RWPE1 (cell line): ENCODE results near the gene COL20A1.

Experiments
- CTCF ChIA-PET: fragments of 350-600 bp; sonication (Branson Sonifier 250); formaldehyde crosslinking; extraction: SDS; loops from one replicate; lab custom pipeline; 2021; lab: Yijun Ruan, JAX
- POLR2A ChIA-PET: fragments of 400-600 bp; formaldehyde crosslinking; extraction: SDS; loops from one replicate; lab custom pipeline; 2020; ENCODE audit warnings: antibody characterized with exemption; ENCODE audit not compliant: low non-redundant PET; lab: Yijun Ruan, JAX
- DNase-seq: peaks from one replicate; pipeline ENCODE4 v3.0.0; 2012; ENCODE audit warnings: low spot score
- H3K27ac ChIP-seq: fragments of 450-650 bp; 2 replicates; pipeline ENCODE4 v1.5.1; 2017
- TF ChIP-seq, protein P1 (sequence below): fragments of 450-650 bp; conservative IDR thresholded peaks from 2 replicates; pipeline ENCODE4 v1.5.1; 2017; ENCODE audit warnings: low read depth, mild to moderate bottlenecking

COL20A1 gene

DNA sequence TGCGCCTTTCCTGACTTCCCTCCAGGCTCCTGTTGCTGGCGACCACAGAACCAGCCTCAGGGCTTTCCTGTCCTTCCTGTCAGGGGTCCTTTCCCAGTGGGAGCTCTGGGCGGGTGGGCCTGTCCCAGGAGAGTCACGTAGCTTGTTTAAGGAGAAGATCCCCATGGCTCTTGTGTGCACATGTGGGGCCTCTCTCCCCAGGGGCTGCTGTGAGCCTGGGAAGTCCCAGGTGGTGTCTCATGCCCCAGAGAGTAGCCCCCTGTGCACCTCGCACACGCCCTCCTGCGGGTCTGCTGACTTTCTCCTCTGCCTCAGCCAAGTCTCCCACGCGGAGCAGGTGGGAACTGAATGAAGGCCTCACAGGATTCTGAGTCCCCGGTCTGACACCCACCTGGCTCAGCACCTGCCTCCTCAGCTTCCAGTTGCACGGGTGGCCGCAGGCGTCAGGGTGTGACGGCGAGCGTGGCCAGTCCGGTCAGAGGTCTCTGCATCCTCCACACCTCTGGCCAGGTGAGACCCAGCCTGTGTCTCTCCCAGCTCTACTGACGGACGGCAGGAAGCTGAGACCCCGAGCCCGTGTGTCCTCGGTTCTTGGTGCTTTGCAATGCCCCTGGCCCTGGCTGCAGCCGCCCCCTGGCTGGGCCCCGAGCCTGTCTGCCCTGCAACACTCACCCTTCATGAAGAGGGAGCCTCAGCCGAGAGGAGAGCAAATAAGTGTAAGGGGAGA is 33.1 kb upstream of the COL20A1 start:
- no peak overlapping the region for H3K27ac ChIP-seq
- no peak for DNase-seq
- TF ChIP-seq, protein P1, sequence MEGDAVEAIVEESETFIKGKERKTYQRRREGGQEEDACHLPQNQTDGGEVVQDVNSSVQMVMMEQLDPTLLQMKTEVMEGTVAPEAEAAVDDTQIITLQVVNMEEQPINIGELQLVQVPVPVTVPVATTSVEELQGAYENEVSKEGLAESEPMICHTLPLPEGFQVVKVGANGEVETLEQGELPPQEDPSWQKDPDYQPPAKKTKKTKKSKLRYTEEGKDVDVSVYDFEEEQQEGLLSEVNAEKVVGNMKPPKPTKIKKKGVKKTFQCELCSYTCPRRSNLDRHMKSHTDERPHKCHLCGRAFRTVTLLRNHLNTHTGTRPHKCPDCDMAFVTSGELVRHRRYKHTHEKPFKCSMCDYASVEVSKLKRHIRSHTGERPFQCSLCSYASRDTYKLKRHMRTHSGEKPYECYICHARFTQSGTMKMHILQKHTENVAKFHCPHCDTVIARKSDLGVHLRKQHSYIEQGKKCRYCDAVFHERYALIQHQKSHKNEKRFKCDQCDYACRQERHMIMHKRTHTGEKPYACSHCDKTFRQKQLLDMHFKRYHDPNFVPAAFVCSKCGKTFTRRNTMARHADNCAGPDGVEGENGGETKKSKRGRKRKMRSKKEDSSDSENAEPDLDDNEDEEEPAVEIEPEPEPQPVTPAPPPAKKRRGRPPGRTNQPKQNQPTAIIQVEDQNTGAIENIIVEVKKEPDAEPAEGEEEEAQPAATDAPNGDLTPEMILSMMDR = no peak
- ChIA-PET CTCF (interaction anchor here (0.6 to 2.2 kb wide), 4 partner anchors 22 to 779 kb away, joined by 3 to 10 read pairs (median 4); no protein-coding TSS in a partner anchor), POLR2A (no interaction called here)

DNA sequence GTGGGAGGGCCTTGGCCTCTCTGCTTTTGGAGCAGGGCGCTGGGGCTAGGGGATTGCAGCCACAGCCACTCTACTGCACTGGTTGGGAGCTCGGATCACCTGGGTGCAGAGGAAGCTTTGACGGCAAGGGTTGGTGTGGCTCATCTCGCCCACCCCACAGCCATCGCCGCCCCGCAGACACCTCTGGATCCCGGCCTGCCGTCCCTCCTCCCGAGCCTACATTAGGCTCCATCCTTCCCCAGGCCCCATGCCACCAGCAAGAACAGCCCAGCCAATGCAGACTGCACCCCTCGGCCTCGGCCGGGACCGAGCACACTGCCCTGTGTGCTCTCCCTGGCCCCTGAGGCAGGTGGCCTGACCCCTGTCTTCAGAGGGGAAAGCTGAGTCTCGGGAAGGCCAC is 32.5 kb upstream of the COL20A1 start:
- ChIA-PET POLR2A (no interaction called here), CTCF (interaction anchor here (0.6 to 2.2 kb wide), 4 partner anchors 26 to 778 kb away, joined by 3 to 10 read pairs (median 5); partner anchors contain the start of gene DIDO1)
- DNase-seq = no peak
- TF ChIP-seq, protein P1 = no peak
- no peak overlapping the region for H3K27ac ChIP-seq

DNA sequence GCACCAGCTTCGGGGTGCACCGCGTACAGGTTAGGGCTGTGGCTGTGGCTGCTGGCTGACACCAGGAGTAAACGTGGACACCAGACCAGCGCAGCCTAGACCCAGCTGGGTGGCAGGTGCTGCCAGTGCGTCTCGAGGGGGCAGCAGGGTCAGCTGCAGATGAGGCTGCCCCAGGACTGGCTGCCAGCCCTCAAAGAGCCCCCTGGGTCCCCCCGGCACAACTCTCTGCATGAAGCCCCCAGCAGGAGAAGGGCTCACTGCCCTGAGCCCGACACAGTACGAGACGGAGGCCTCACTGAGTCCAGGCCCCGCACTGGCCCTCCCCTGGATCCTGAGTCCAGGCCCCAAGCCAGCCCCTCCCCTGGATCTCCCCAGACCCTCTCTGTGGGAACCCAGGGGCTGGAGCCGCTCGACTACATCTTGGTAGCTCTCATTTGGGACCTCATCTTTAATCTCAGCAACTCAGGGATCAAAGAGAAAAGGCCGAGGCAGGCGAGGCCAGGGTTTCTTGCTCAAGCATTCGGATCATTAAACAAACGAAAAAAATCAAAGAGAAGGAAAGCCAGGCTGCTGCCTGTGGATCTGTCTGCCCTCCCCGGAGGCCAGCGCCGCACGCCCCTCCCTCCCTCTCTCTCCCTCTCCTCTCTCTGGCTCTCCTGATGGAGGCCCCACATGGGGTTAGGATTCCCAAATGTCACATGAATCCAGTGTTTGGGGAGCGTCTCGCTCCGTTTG is 31.8 kb upstream of the COL20A1 start:
- DNase-seq = no peak
- ChIA-PET POLR2A (no interaction called here), CTCF (interaction anchor here (0.6 to 2.2 kb wide), 4 partner anchors 27 to 335 kb away, joined by 3 to 10 read pairs (median 4); partner anchors contain the start of gene DIDO1)
- no peak overlapping the region for H3K27ac ChIP-seq
- TF ChIP-seq, protein P1 = no peak

DNA sequence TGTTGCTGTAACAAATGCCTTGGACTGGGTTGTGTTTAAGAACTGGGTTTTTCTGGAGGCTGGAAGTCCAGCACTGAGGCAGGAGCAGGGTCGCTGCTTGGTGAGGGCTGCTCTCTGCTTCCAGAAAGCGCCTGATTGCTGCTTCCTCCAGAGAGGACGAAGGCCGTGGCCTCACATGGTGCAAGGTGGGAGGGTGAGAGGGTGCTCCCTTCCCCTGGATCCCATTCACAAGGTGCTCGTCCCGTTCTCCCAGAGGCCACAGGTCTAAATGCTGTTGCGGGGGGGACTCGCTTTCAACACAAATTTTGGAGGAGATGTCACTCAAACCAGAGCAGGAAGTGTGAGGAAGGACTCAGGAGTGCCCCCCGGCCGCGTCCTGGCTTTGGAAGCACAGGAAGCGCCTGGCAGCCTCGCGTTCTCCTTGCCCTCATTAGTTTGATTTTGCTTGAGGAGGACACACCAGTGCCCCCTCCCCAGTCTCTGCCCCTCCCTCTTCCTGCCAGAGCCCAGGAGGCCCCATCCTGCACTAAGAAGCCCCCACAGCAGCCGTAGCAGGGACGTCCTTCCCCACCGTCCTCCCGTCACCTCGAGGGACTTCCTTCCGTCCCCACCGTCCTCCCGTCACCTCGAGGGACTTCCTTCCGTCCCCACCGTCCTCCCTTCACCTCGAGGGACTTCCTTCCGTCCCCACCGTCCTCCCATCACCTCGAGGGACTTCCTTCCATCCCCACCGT is 31.0 kb upstream of the COL20A1 start:
- ChIA-PET CTCF (no interaction called here), POLR2A (no interaction called here)
- no peak for DNase-seq
- TF ChIP-seq, protein P1 = no peak
- no peak overlapping the region for H3K27ac ChIP-seq

DNA sequence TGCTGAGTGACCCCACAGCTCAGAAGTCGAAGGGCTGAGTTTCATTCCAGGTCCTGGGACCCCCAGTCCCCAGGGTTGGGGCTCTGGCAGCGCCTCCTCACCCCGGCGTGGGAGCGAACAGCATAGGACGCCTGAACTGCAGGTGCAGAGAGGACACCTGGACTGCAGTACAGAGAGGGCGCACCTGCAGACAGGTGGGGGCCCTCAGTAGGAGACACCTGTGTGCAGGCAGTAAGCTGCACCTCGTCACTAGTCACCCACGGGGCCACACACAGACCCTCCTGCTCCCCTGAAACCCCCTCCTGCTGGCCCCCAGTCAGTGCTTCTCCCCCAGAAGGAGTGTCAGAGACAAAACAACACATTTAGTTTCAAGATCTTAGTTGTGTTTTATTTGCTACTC is 30.1 kb upstream of the COL20A1 start:
- ChIA-PET POLR2A (no interaction called here), CTCF (no interaction called here)
- TF ChIP-seq, protein P1 = no peak
- DNase-seq = no peak
- no peak overlapping the region for H3K27ac ChIP-seq

DNA sequence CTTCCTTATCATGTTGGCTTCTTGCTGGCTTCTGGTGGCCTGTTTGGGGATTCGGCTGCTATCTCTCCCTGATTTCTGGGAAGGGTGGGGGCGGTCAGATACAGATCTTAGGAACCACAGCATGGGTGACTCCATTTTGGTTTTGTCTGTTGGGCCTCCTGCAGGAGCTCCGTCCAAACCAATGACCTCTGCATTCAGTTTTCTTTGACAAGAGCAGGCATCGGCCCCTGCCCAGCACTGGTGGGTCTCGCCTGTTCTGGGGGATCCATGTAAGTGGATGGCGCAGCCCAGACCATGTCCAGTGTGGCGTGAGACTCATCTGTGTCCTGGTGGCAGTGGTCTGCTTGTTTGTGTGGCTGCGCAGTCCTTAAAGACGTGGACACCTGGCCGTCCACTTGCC is 29.0 kb upstream of the COL20A1 start:
- ChIA-PET CTCF (no interaction called here), POLR2A (no interaction called here)
- H3K27ac ChIP-seq = no peak overlapping the region
- TF ChIP-seq, protein P1 = no peak
- DNase-seq = no peak
